Inflammatory macrophage treated with lipopolysaccharide for 4 hours (primary cell): Measurements from ENCODE around the gene CARD10.

ENCODE experiments used
- DNase-seq: peaks from one replicate; pipeline ENCODE4 v3.0.0-alpha.2; 2020

The CARD10 gene

DNA sequence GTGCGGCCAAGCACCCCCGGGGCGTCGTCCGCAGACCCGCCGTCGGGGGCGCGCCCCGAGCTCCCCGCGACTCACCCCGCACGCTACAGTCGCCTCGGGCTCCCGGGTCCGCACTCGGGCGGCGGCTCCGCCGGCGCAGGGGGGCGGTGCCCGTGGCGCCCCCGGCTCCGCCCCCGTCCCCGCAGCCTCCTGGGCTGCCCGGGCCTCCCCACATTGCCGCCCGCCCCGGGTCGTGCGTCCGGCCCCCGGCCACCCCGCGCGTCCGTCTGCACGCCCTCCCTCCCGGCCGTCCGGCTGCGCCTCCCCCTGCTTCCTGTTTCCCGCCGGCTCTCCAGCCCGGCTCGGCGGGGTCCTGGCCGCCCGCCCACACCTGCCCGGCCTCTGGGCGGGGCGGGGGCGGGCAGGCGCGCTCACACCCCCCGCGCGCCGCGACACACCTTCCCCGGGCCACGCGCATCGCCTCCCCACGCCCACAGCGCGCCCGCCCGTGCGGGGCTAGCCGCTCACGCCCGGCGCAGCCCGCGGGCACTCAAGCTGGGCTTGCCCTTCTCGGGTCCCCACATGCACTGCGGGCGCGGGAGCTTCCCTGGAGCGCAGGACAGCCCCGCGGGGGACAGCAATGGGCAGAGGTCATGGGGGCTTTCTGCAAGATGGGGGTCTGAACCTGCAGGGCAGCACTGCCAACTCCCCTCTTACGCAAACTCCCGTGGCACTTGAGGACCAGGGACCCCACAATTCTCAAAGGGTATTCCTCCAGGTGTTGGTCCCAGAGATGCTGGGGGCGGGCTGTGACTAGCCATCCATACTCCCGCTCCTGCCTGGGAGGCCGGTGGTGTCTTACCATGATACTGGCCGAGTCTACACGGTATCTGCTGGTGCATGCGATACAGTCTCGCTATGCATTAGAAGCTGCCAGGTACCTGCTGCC, at the start of gene CARD10:
Gene CARD10 (minus strand): TSS at position 148 of the 928 bp plus-strand sequence. CDS start 215 bp downstream, outside the sequence.
- DNase-seq, result no peak

DNA sequence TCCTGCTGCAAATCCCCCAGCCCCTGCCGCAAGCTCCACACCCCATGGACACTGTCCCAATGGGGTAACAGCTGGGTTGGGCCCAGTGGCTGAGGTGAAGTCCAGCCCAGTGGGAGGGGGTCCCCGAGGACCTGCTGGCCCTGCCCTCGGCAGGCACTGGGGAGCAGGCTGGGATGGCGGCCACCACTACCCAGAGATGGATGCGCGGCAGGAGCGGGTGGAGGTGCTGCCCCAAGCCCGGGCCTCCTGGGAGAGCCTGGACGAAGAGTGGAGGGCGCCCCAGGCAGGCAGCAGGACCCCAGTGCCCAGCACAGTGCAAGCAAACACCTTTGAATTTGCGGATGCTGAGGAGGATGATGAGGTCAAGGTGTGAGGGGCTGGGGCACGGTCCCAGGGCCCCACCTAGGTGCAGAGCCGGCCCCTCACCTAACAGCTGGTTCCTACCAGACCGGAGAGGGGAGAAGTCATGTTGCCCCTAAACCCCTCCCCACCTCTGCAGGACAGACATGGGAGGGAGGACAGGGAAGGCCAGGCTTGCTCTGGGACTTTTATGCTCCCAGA, 49.3 kb upstream of the CARD10 start:
- no peak for DNase-seq

DNA sequence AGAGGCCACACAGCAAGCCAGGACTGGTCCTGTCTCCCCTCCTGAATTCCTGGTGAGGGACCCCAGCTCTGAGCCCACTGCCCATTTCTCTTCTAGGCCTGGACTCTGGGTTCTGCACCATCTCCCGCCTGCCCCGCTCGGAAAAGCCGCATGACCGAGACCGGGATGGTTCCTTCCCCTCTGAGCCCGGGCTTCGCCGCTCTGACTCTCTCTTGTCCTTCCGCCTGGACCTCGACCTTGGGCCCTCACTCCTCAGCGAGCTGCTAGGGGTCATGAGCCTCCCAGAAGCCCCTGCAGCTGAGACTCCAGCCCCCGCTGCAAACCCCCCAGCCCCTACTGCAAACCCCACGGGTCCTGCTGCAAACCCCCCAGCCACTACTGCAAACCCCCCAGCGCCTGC, 48.8 kb upstream of the CARD10 start:
- no peak for DNase-seq

DNA sequence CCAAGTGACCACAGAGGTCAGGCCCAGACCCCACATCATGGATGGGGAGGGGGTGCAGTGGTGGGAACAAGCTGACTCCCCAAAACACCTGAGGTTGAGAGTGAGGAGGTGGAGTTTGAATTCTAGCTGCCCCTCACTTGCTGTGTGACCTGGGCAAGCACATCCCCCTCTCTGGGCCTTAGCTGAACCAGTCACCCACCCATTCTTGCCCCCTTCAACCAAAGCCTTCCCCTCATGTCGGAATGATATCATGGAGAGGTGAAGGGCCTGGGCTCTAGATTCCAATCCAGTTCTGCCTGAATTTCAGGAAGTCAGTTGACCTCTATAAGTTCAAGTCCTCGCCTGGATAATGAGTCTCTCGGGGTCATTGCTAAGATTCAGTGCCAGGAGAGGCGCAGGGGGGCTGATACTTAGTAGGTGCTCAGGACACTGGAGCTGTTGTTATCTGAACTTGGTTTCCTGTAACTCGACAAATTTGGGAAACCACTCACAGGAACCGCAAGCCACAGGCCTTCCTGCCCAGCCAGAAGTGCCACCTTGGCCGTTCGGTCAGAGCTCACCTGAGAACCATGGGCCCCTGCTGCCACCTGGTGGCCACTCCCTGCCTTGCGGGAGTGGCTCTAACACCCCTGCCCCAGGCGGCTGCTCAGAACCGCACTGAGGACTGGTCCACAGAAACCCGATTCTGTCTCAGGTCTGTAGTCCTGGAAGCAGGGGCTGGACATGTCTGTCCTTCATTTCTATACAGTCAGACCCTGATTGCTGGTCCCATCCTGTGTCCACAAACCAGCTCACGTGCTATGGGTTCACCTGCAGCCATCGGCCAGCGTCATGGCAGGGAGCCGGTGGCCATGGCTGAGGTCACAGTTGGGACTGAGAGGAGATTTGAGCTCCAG, 47.9 kb upstream of the CARD10 start:
- DNase-seq, result peak; percentile 68

DNA sequence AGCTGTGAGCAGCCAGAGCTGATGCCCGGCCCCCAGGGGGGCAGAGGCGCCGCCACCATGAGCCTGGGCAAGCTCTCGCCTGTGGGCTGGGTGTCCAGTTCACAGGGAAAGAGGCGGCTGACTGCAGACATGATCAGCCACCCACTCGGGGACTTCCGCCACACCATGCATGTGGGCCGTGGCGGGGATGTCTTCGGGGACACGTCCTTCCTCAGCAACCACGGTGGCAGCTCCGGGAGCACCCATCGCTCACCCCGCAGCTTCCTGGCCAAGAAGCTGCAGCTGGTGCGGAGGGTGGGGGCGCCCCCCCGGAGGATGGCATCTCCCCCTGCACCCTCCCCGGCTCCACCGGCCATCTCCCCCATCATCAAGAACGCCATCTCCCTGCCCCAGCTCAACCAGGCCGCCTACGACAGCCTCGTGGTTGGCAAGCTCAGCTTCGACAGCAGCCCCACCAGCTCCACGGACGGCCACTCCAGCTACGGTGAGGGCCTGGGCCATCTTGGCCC, 47.2 kb upstream of the CARD10 start:
- DNase-seq, result peak; percentile 78

DNA sequence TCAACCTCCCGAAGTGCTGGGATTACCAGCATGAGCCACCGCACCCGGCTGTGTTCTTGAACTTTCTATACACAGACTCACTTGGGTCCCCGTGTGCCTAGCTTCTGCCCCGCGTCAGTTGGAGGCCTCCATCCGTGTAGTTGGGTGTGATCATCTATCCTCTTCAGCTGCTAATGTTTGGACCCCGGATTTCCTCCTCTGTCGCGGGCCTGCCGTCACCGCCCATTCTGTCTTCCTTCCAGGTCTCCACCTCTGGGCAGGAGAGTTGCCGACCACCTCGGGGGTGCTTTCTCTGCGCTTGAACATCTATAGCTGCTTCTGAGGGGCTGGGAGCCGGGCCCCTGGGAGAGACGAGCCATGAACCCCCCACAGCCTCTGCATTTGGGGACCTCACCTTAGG, 46.6 kb upstream of the CARD10 start:
- DNase-seq, result no peak

GRCh38 chr22:37564111-37564711, 45.0 kb upstream of the CARD10 start:
- DNase-seq, result no peak

DNA sequence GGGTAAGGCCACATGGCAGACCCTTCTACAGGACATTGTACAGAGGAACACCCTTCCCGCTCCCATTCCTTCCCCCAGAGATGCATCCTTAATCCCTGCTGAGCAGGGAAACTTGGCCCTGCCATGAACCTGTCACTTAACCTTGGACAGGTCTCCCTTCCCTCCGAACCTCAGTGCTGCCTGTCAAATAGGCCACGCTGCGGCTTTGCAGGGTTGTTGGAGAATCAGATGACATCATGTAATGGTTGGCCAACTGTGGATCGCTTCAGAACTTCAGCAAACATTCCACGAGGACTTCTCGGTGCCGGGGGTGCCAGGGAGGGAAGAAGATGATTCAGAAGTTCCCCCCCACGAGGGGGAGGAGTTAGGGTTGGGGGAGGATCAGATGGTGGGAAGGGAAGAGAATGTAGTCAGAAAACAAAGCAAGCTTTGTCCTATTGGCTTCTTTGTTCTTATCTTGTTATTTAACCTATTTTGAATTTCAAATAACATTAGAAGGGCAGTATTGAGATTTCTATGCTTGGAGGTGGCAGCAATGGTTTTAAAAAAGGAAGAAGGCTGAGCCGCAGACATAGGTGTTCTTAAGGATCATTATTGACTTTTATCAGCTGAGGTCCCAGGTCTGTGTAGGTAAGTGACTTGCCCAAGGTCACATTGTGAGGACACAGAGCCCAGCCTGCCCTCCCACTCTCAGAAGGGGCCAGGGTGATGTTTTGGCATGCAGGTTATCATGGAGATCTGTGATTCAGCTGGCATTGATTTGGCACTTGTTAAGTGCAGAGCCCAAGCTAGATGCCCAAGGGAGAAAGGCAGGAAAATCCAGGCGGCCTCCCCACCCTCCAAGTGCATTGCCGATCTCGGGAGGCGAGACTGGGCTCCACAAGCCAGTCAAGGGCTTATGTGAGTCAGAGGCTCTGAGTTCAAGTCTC, 44.2 kb upstream of the CARD10 start:
- DNase-seq, result peak; percentile 66

DNA sequence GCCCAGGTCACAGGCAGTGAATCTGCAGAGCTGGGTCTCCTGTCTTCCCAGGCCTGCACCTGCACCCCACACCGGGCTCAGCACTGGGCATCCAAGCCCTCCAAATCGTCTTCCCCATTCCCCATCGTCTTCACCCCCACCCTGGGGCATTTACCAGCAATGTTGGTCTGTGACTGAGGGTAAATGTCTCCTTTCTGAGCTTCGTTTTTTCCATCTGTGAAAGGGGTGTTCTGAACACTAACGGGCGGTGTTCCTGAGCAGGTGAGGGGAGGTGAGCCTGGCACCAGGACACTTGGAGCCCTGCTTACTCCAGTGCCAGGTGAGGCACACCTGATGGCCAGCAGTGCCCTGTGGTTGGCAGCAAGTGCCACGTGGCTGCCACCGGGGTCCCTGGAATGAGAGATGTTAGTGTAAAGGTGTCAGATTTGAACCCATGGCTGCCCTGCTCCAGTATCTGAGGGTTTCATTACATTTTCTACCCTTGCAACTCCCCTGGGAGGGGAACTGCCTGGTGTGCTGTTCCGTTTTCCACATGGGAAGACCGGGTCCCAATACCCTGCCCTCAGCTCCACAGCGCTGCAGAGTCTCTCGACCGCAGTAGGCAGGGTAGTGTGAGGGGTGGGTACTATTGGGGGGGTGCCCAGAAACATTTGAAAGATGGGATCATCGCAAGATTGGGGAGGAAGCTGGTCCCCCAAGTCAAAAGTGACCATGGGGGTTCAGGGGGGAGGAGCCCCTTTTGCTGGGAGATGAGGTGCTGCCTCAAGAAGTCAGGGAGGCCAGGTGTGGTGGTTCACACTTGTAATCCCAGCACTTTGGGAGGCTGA, 43.0 kb upstream of the CARD10 start:
- DNase-seq, result no peak

GRCh38 chr22:37561212-37562048, 42.2 kb upstream of the CARD10 start:
- DNase-seq, result peak; percentile 79

GRCh38 chr22:37560608-37561211, 41.5 kb upstream of the CARD10 start:
- no peak for DNase-seq

DNA sequence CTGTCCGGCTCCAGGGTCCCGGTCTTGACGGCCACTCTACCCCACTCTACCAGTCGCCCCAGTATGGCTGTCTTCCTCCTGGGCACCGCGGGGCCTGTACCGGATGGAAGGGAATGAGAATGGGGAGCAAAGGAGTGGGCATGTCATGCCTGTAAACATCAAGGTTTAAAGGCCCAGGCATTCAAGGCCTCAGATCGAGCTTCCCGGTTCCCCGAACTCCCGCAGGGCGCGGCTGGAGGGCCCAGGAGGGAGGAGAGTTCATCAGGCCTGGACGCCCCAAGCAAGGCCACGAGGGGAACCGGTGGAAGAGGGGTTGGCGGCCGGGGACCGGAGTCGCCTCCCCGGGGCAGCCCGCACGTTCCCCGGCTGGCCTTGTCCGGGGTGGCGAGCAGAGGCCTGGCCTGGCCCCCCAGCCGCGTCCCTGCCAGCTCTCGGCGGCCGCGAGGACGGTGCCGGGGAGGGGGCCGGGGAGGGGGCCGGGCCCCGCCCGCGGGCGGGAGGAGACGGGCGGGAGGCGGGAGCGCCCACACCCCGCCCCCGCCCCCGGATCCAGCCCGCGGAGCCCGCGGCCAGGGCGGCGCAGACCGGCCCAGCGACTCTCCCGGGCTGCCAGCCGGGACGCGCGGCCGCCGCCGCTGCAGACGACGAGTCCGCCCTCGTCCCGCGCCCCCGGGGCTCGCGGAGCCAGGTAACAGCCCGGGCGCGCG, 40.8 kb upstream of the CARD10 start, which contains the start of gene CDC42EP1:
Gene CDC42EP1 (plus strand): TSS at position 580 of the 707 bp plus-strand sequence. CDS start 5,870 bp downstream, outside the sequence.
- no peak for DNase-seq

GRCh38 chr22:37559521-37559900, 40.3 kb upstream of the CARD10 start:
- no peak for DNase-seq

DNA sequence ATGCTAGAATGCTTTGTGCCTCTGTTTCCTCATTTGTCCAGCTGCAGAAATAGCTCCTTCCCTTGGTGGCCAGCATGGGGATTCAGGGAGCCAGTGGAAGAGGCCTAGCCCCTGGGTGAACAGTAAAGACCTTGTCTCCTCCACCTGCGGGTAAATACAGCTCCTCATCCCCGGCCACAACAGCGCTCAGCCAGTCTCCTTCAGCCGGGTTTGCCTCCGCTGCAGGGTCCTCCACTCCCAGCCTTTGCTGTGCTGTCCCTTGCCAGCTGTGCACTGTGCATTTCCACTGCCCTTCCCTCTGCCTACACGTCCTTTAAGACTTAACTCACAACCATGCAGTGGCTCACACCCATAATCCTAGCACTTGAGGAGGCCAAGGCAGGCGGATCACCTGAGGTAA, 39.6 kb upstream of the CARD10 start:
- no peak for DNase-seq

- DNase-seq, result no peak
Observed at GRCh38 chr22:37557321-37558001, 38.2 kb upstream of the CARD10 start.

GRCh38 chr22:37556710-37557109, 37.5 kb upstream of the CARD10 start:
- no peak for DNase-seq

- DNase-seq, result no peak
Observed at GRCh38 chr22:37555029-37555428, 35.8 kb upstream of the CARD10 start.

- DNase-seq, result no peak
Observed at GRCh38 chr22:37553725-37554124, 34.5 kb upstream of the CARD10 start.
